WTC11 (cell line): Measurements from ENCODE around the gene MIX23.

ENCODE experiments used
- ETV6 ChIP-seq: sonication (generic); formaldehyde crosslinking; IDR thresholded peaks from 2 replicates; pipeline ENCODE4 v1.8.1; 2022; ENCODE audit warnings: mild to moderate bottlenecking, missing genetic modification reagents
- FOXK1 ChIP-seq: sonication (generic); formaldehyde crosslinking; IDR thresholded peaks from 2 replicates; pipeline ENCODE4 v1.8.0; 2022; ENCODE audit warnings: mild to moderate bottlenecking, moderate library complexity, missing genetic modification reagents
- GABPB1 ChIP-seq: sonication (generic); formaldehyde crosslinking; IDR thresholded peaks from 2 replicates; pipeline ENCODE4 v1.8.1; 2023; ENCODE audit warnings: mild to moderate bottlenecking, missing genetic modification reagents
- NR2C2 ChIP-seq: sonication (generic); formaldehyde crosslinking; IDR thresholded peaks from 2 replicates; pipeline ENCODE4 v1.8.0; 2022; ENCODE audit warnings: mild to moderate bottlenecking, missing genetic modification reagents
- NR3C1 ChIP-seq: sonication (generic); formaldehyde crosslinking; conservative IDR thresholded peaks from 2 replicates; pipeline ENCODE4 v1.8.1; 2023; ENCODE audit warnings: low read depth, mild to moderate bottlenecking, missing genetic modification reagents
- TF ChIP-seq, protein P1 (sequence below): fragments of 200-600 bp; IDR thresholded peaks from 2 replicates; pipeline ENCODE4 v1.8.0; 2022; ENCODE audit warnings: antibody characterized with exemption

DNA sequence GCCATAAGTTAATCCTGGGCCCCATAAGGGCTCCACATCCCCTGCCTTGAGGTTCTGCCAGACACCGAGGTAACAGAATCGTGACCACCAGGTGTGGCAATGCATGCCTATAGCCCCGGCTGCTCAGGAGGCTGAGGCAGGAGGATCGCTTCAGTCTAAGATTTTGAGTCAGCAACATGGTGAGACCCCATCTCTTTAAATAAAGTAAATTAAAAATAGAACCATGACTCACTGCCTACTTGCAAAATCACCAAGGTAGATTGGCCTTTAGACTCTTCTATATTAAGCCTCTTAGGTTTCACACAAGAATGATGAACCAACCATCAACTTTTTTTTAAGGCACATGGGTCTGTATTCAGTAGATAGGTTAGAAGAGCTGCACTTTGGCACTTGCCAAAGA, 23.2 kb upstream of the MIX23 start:
- TF ChIP-seq NR3C1 (CRISPR knock-in tag) (no peak), FOXK1 (CRISPR knock-in tag) (no peak), NR2C2 (CRISPR knock-in tag) (no peak), ETV6 (CRISPR knock-in tag) (no peak), GABPB1 (no peak)
- TF ChIP-seq, protein P1, sequence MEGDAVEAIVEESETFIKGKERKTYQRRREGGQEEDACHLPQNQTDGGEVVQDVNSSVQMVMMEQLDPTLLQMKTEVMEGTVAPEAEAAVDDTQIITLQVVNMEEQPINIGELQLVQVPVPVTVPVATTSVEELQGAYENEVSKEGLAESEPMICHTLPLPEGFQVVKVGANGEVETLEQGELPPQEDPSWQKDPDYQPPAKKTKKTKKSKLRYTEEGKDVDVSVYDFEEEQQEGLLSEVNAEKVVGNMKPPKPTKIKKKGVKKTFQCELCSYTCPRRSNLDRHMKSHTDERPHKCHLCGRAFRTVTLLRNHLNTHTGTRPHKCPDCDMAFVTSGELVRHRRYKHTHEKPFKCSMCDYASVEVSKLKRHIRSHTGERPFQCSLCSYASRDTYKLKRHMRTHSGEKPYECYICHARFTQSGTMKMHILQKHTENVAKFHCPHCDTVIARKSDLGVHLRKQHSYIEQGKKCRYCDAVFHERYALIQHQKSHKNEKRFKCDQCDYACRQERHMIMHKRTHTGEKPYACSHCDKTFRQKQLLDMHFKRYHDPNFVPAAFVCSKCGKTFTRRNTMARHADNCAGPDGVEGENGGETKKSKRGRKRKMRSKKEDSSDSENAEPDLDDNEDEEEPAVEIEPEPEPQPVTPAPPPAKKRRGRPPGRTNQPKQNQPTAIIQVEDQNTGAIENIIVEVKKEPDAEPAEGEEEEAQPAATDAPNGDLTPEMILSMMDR = no peak
